LoVo (cell line): ENCODE results near the gene ANAPC2.

Experiments used
- DNase-seq: peaks from one replicate; pipeline ENCODE4 v3.0.0-alpha.2; 2016; ENCODE audit warnings: low spot score

Gene ANAPC2

GRCh38 chr9:137162505-137163364 is 25.6 kb downstream of the ANAPC2 start:
- no peak for DNase-seq

- no peak for DNase-seq
These were observed 26.5 kb downstream of the ANAPC2 start for GRCh38 chr9:137161558-137162486.

GRCh38 chr9:137160716-137161557 is 27.4 kb downstream of the ANAPC2 start:
- no peak for DNase-seq

- no peak for DNase-seq
These were observed 28.3 kb downstream of the ANAPC2 start for GRCh38 chr9:137160054-137160425.

GRCh38 chr9:137159105-137160053 is 29.0 kb downstream of the ANAPC2 start:
- no peak for DNase-seq

- DNase-seq: no peak
These were observed 29.7 kb downstream of the ANAPC2 start for GRCh38 chr9:137158625-137159024.

- no peak for DNase-seq
These were observed 30.5 kb downstream of the ANAPC2 start for GRCh38 chr9:137157618-137158415.

- DNase-seq: no peak
These were observed 31.6 kb downstream of the ANAPC2 start for GRCh38 chr9:137156567-137157375.

- no peak for DNase-seq
These were observed 35.4 kb downstream of the ANAPC2 start for GRCh38 chr9:137152844-137153405.

GRCh38 chr9:137150617-137151457 is 37.5 kb downstream of the ANAPC2 start:
- peak; percentile 75 for DNase-seq

GRCh38 chr9:137149942-137150616 is 38.3 kb downstream of the ANAPC2 start:
- DNase-seq: peak; percentile 61

GRCh38 chr9:137149363-137149762 is 39.0 kb downstream of the ANAPC2 start:
- DNase-seq: no peak

GRCh38 chr9:137148661-137149060 is 39.7 kb downstream of the ANAPC2 start:
- DNase-seq: no peak

- DNase-seq: no peak
These were observed 40.1 kb downstream of the ANAPC2 start for GRCh38 chr9:137148242-137148641.

GRCh38 chr9:137147793-137148160 is 40.6 kb downstream of the ANAPC2 start:
- no peak for DNase-seq

GRCh38 chr9:137147091-137147792 is 41.1 kb downstream of the ANAPC2 start:
- no peak for DNase-seq

GRCh38 chr9:137146527-137146918 is 41.8 kb downstream of the ANAPC2 start:
- DNase-seq: no peak
